ENCODE data around the gene ADGRG1.

Gene ADGRG1

GRCh38 chr16:57672416-57672815, 44.0 kb downstream of the ADGRG1 start:
- no peak for TF ChIP-seq CTCF (IDR thresholded peaks at IDR 0.05; ENCODE audit: extremely low read depth, insufficient read depth, missing control alignments)
- DNase-seq (ENCODE audit: low spot score) = no peak
- in situ Hi-C loops (cut with MboI; ENCODE audit: low pct_unique_long_range_greater_than_20kb, low sequenced_read_pairs, unreplicated experiment) = no loop called here

- DNase-seq (ENCODE audit: low spot score) = no peak
- no peak for TF ChIP-seq CTCF (IDR thresholded peaks at IDR 0.05; ENCODE audit: extremely low read depth, insufficient read depth, missing control alignments)
- in situ Hi-C loops (cut with MboI; ENCODE audit: low pct_unique_long_range_greater_than_20kb, low sequenced_read_pairs, unreplicated experiment) = no loop called here
Observed at GRCh38 chr16:57672824-57673223, 44.4 kb downstream of the ADGRG1 start.

- DNase-seq (ENCODE audit: low spot score) = no peak
- TF ChIP-seq CTCF (IDR thresholded peaks at IDR 0.05; ENCODE audit: extremely low read depth, insufficient read depth, missing control alignments) = no peak
- in situ Hi-C loops (cut with MboI; ENCODE audit: low pct_unique_long_range_greater_than_20kb, low sequenced_read_pairs, unreplicated experiment) = no loop called here
Observed at GRCh38 chr16:57675741-57676551, 47.5 kb downstream of the ADGRG1 start.

- no peak for TF ChIP-seq CTCF (IDR thresholded peaks at IDR 0.05; ENCODE audit: extremely low read depth, insufficient read depth, missing control alignments)
- DNase-seq (ENCODE audit: low spot score) = no peak
- in situ Hi-C loops (cut with MboI; ENCODE audit: low pct_unique_long_range_greater_than_20kb, low sequenced_read_pairs, unreplicated experiment) = no loop called here
Observed at GRCh38 chr16:57676553-57677085, 48.2 kb downstream of the ADGRG1 start.

GRCh38 chr16:57677622-57678369, 49.4 kb downstream of the ADGRG1 start:
- no peak for DNase-seq (ENCODE audit: low spot score)
- TF ChIP-seq CTCF (IDR thresholded peaks at IDR 0.05; ENCODE audit: extremely low read depth, insufficient read depth, missing control alignments) = no peak
- in situ Hi-C loops (cut with MboI; ENCODE audit: low pct_unique_long_range_greater_than_20kb, low sequenced_read_pairs, unreplicated experiment) = no loop called here

GRCh38 chr16:57679016-57679415, 50.6 kb downstream of the ADGRG1 start:
- no peak for DNase-seq (ENCODE audit: low spot score)
- TF ChIP-seq CTCF (IDR thresholded peaks at IDR 0.05; ENCODE audit: extremely low read depth, insufficient read depth, missing control alignments) = no peak
- in situ Hi-C loops (cut with MboI; ENCODE audit: low pct_unique_long_range_greater_than_20kb, low sequenced_read_pairs, unreplicated experiment) = no loop called here

Measured in GM13977 (cell line).